HG03439 (cell line): Measurements from ENCODE around the gene PSMG4.

Experiments used
- ATAC-seq: cut with Tn5 transposase; IDR thresholded peaks from one replicate; pipeline ENCODE4 v1.9.1; 2021; ENCODE audit warnings: mild to moderate bottlenecking, moderate library complexity; ENCODE audit not compliant: unreplicated experiment

PSMG4 gene

DNA sequence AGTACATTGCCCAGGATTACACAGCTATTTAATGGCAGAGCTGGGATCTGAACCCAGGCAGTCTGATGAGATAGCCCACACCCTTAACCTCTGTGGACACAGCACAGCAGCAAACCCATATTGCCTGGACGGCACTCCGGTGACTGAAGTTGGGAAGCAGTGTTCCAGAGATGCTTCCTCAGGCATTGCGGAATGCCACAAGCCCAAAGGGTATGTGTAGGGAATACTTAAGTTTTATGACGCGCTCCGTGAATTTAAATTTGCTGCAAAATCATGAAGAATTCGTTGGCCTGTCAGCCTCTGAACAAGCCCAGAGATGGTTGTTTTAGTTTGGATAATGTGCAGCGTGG is 46.4 kb downstream of the PSMG4 start:
- no peak for ATAC-seq

DNA sequence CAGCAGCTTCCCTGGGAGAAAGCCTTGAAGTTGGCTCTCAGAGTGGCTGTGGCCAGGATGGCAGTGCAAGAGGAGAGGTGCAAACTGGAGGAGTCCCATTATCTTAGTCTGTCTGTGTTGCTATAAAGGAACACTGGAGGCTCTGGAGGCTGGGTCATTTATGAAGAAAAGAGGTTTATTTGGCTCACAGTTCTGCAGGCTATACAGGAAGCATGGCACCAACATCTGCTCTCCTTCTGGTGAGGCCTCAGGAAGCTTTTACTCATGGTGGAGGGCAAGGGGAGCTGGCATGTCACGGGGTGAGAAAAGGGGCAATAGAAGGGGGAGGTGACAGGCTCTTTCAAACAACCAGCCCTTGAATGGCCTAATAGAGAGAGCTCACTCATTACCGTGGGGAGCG is 47.1 kb downstream of the PSMG4 start:
- ATAC-seq = no peak

DNA sequence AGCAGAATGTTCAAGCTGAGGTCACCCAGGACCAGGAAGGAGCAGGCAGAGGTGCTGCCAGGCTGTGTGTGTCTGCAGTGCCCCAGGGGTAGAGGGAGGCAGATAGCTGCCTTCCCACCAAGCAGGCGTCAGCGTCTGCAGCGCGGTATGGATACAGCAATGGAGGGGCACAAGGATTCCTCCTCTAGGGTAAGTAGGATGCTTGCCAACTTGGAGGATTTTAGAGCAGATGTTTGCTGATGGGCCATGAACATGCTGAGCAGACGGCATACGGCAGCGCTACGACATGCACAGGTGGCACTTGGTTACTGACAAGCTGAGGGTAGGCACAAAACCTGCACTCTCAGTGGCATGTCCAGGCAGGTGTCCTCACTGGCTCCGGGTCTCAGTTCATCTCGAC is 48.1 kb downstream of the PSMG4 start:
- ATAC-seq = no peak

DNA sequence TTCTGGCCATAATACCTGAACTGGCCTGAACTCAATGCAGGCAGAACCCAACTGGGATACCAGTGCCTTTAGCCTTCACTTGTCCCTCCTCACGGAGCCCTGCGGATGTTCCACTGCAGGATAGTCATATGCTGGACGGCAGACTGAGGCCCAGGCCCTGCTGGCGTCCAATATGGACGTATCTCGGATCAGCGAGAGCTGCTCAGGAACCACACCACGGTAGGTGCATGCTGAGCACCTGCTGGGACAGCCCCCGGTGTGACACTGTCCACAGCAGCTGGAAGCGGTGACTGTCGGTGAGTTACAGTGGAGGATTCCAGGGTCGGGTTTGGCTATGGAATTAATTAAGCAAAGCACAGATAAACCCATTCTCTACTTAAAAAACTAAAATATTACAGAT is 48.7 kb downstream of the PSMG4 start:
- no peak for ATAC-seq

DNA sequence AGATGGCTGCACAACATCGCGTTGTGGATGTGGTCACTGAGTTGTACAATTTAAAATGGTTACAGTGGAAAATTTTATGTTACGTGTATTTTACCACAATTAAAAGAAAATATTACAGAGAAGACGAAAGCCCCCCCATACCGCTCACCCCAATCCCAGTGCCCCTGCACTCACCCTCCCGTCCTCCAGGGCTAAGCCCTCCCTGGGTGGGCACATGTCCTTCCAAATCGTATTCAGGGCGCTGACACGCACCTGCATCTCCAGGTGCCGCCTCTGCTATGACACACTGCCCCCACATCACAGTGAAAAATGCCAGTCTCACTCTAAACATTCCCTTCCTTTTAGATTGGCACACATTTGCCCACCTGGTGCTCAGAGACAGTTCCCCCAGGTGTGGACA is 49.4 kb downstream of the PSMG4 start:
- no peak for ATAC-seq

DNA sequence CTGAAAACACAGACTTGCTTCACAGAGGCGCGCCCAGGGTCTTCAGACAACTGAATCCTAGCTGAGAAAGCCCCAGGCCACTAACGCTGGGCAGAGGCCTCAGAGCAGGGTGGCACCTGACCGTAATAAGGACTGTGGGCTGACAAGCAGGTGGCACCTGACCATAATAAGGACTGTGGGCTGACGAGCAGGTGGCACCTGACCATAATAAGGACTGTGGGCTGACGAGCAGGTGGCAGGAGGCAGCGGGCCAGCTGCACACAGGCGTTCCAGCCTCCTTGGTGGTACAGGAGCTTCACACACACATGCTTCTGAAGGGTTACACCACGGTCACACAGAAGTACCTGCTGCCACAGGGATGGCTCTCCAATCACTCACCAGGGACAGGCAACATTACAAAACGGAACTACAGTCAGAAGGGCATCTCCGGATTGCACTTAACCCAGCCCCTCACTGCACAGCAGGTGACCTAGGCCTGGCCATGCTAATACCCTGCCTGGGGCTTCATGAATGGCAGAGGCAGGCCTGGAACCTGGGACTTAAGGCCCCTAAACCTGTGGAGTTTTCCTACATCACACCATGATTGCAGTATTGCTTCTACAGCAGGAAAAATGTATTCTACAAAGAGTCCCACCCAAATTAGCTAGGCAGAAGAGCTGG is 50.8 kb downstream of the PSMG4 start:
- no peak for ATAC-seq

DNA sequence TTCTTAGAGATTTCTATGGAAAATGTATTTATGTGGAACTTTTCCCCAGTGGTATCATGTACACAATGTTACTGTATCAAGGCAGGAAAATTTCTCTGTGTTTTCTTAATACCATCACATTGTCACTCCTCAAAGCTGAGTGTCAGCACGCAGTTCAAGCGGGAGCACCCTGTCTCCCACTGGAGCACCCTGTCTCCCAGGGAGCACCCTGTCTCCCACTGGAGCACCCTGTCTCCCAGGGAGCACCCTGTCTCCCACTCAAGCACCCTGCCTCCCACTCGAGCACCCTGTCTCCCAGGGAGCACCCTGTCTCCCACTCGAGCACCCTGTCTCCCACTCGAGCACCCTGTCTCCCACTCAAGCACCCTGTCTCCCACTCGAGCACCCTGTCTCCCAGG is 51.3 kb downstream of the PSMG4 start:
- no peak for ATAC-seq

DNA sequence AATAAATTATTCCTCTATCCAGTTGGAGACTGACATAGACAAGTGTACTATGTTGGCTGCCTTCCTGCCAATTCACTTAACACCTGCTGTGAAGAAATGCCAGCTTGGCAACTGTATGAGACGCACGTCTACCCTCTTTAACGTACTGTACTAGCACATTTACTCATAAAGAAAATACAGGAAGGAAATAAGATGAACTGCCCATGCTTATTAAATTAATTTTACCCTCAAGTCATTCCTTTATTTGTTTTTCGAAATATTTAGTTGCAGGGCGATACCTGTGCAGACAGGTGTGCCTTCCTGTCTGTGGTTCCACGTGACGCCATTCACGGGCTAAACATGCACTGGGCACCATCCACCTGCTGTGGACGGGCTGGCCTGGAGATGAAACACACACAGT is 52.0 kb downstream of the PSMG4 start:
- ATAC-seq = no peak

DNA sequence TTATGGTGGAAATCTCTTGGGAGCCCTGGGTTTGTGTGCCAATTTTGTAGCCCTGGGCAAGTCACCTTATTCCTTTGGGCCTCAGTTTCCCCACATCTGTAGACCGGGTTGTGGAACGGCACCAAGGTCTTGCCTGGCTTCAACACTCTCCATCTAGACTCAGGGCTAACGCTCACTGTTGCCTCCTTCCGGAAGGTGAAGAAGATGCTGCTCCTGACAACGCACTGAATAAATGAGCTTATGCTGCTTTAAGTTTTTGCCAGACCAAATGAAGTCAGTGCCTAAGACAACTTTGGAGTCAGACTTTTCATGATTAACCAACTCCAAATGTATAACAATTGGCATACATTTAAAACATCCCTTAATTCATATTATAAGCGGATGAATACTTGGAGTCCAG is 53.1 kb downstream of the PSMG4 start:
- no peak for ATAC-seq

DNA sequence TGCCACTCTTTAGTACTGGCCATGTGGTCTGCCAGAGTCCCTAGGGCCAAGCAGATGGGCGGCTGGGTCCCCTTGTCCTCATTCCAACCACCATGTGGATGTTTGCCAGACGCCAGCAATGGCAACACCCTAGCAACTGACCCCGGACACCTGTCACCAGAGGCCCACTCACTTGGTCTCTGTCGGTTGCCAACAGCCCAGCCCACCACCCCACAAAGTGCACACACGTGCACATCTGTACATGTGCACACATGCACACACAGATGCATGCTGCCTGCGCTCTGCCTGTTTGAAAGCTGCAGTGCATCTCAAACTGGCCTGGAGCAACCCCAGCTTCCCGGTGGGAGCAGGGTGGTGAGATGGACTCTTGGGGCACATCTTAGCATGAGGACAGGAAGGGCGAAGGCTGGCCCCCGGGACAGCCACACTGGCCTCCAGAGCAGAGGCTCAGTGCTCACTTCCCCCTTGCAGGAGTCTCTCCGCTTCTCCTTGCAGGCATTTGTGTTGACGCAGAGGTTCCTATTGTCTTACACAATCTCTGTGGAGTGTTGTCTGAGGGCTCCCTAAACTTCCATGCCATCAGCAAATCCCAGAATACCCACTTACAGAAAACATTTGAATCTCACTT is 54.0 kb downstream of the PSMG4 start:
- ATAC-seq = no peak

DNA sequence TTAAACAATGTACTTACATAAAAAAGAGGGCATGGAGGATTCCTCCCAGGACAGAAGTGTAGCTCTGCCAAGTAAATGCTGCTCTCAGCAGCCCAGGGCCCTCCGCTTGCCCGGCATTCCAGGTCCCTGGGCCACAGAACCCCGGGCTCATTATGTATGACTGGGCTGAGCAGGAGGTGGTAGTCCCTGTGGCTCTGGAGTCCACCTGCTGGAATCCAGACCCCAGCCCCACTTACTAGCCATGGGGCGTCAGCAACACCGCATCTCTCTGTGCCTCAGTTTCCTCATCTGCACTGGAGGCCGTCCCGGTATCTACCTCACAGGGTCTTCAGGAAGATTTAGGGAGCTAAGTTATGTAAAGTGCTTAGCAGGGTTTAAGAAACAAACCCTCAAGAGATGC is 55.4 kb downstream of the PSMG4 start:
- no peak for ATAC-seq

DNA sequence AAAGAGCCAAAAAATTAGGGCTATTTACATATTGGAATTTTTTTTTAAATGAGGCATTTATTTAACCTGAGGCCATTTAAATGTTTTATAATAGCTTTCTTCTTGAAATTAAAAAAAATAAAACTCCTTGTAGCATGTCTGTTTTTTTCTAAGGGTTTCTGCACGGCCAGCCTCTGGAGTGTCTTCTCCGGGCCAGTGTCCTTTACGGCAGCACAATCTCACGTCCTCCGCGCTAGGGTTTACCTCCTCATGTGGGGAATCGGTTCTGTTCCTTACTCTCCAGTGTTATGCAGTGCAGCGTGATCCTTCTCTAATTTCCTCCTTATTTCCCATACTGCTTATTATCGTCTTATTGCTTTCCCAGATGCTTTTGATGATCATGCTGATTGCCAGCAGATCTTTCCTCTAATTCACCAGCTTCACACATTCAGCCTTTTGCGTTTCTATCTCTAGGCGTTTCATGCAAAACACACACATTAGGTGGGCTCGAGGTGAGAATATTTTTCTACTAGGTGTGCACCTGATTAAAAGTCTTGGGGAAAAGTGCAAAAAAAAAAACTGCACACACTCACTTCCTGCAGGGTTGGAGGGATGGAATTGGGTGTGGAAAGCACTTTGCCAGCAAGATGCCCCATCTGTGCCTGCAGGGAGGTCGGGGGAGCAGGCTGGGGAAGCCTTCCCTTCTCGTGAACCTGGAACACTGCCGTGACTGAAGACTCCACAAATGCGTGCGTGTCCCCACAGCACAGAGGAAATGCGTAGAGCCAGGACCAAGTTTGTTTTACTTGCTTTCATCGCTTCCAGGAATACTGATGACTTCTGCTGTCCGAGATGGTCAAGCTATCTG is 56.1 kb downstream of the PSMG4 start:
- no peak for ATAC-seq

DNA sequence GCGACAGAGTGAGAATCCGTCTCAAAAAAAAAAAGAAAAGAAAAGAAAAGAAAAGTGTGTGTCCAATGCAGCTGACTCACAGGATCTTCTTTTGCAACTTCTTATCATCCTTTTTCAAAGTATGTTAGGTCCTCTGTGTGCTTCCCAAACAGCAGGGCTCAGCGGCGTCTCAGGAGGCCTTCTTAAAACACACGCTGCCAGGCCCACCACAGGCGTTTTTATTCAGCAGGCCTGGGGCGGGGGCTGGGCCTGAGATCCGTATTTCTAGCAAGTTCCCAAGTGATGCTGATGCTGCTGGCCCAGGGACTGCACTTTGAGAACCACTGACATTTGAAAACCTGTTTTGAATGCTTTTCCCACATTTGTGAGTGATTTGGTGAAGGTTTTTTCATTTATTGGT is 57.1 kb downstream of the PSMG4 start:
- no peak for ATAC-seq

DNA sequence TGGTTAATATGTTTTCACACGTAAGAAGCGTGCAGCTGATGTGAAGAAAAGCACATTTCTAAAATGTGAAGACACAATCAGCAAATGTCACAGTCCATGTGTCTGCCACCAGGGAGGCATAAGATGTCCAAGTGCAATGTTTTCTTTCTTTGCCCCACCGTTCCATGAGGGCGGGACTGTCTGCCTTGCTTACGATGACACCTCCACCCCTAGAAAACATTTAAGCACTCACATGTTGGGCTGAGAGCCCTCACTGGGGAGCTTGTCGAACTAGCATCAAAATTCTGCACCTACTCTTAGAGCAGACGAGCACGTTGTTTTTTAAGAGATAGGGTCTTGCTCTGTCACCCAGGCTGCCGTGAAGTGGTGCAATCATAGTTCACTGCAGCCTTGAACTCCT is 57.6 kb downstream of the PSMG4 start:
- no peak for ATAC-seq

DNA sequence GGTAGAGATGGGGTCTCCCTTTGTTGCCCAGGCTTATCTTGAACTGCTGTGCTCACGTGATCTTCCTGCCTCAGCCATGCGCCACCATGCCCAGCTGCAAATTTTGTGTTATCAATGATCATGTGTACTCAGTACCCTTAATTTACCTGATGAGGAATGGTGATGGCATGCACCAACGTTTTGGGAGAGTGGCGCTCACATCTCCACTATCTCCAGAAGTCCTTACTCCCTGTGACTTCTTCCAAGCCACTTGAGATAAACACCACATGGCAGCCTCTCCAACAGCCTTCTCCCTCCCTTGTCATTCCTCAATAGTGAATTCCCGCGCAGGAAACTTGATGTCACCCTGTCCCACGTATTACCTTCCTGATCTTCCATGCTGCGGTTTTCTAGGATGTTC is 58.1 kb downstream of the PSMG4 start:
- no peak for ATAC-seq
